GM18517 (cell line): ENCODE measurements around the gene ADARB2.
"Not testable (repeated sequence)": the region's sequence is repeated elsewhere in the genome, so short reads cannot be mapped to it uniquely, and the experiment has no call there.

Source experiments
- ATAC-seq: cut with Tn5 transposase; IDR thresholded peaks from one replicate; pipeline ENCODE4 v1.9.1; 2021; ENCODE audit warnings: mild to moderate bottlenecking, moderate library complexity; ENCODE audit not compliant: unreplicated experiment

ADARB2 gene

DNA sequence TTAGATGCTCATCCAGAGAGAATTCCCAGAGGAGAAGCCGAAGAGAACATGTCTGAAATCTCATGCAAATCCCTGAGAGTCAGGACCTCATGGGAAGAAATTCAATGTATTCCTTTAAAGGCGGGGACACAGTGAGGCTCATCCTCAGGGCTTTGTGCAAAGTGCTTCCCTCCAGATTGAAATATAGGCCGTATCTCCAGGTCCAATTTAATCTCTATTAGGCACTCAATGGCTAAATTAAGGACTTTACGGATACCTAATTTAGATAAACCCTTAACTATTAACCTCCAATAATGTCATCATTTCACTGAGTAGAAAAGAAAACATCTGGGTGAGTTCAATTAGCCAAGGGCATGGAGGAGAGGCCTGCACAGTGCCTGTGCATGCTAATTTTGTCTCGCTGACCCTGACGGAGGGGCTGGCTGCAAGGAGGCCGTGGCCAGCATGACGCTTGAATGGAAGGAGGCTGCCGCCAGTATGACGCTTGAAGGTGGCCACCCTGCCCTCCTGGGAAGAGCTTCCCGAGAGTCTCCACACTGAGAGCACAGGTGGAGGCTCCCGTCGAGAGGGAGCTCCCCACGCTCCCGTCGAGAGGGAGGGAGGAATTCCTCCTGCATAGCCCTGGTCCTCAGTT, 287.6 kb downstream of the ADARB2 start:
- no peak for ATAC-seq

DNA sequence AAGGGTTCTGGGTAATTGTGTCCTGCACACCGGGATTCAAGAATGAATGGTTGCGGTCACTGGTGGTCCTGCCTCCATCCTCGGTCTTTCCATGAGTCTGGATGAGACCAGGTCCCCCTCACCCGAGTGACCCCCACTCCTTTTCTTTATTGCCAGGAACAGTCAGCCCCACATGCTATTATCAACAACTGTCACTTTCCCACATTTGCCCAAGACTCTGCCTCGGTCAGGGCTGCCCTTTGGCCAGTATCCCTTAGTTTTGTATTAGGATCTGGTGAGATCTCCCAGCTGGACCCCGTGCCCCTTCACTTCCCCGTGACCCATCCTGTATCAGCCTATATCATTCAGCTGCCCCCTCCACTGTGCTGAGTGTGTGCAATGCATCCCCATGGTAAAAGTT, 288.3 kb downstream of the ADARB2 start:
- no peak for ATAC-seq

DNA sequence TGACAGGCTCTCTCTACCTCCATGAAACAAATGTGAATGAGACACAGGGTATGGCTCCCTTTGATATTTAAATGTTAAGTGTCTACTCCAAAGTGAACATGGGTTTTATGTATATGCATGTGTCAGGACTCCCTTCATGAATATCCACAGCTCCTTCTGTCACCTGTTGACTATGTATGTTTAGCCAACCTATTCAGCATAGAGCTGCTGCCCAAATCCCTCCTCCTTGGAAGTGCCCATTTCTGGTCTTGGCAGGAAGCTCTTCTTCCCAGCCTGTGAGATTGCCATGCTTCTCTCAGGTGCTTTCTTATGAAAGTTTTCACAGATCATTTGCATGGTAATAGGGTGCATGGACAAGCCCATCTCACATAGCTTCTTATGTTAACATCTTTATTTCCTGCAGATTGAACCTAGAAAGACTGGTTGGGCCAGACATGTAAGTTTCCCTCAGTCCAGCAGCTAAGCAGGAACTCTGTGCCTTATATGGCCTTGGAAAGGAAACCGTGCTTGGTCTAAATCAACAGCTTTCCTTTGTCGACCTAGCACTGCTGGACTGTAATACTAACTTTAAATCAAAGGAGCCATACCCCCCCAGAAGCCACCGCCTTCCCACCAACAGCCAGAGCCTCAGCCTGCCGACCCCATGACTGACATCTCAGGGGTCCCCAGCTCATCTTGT, 288.9 kb downstream of the ADARB2 start:
- ATAC-seq, result no peak

DNA sequence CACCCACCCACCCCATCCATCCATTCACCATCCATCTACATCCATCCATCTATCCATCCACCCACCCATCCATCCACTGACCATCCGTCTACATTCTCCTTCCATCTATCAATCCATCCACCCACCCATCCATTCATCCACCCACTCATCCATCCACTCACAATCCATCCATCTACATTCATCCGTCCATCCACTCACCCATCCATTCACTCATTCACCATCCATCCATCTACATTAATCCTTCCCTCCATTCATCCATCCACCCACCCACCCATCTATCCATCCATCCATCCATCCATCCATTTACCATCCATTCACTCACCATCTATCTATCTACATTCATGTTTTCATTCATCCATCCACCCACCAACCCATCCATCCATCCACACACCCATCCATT, 292.5 kb downstream of the ADARB2 start:
- ATAC-seq, result no peak

DNA sequence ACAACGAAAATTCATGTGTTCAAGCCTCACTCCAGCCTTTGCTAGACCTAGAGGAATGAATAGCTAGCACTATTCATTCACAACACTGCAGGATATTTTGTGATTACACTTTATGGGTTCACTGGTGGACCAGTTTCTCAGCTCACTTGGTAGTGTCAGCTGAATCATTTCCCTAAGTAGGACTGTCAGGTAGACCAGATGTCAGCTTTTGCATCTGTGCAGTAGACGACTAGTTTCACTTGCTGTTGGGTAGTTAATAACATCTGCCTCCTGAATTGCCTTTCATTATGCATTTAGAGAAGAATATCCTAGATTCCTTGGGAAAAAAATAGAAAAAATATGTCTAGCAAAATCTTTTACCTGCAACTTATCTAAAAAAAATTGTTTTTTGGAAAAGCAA, 296.4 kb downstream of the ADARB2 start:
- ATAC-seq, result no peak

DNA sequence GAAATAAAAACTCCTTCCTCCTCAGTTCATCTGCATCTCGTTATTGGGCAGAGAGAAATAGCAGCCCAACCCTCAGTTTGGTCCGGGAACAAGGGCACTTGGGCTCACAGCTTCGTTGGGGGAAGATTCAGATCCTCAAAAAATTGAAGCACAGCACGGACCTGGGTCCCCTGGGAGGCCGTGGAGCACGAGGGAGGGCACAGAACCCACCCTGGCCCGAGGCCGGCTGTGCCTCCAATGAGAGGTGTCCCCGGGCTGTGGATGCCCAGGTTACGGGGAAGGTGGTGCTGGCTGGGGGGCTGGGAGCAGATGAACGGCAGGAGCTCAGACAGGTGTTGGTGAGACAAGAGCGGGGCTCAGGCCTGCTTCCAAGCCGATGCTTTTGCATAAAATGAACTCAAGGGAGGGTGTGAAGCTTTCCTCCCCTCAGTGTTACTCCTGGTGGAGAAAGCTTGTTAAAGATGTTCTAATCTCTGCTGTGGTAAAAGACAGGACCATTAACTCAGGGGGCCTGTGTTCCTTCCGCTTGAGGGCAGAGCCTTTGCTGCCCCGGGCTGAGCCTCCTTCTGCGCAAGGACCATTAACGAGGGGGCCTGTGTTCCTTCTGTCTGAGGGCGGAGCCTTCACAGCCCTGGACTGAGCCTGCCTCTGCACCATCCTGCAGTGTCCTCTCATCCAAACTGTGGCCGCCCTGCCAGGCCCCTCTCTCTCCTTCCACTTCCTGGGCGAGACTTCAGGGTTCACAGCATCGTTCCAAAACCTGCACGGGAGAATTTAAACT, 302.2 kb downstream of the ADARB2 start:
- no peak for ATAC-seq

DNA sequence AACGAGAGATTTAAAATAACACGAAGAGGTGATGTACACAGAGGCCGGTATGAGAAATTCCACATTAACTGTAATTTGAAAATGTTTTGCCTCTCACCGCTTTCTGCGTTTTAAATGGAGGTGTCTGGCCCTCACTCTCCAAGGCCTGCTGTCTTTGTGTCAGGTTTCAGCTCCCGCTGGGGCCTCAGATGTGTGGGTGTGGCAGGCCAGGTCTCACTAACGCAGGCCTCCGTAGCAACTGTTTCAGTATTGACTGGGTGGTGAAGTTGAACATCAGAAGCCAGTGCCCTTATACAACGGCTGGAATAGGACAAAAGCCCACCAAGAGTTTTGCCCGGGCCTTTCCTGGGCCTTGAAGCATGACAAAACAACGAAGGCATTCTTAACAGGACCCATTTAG, 303.1 kb downstream of the ADARB2 start:
- no peak for ATAC-seq

DNA sequence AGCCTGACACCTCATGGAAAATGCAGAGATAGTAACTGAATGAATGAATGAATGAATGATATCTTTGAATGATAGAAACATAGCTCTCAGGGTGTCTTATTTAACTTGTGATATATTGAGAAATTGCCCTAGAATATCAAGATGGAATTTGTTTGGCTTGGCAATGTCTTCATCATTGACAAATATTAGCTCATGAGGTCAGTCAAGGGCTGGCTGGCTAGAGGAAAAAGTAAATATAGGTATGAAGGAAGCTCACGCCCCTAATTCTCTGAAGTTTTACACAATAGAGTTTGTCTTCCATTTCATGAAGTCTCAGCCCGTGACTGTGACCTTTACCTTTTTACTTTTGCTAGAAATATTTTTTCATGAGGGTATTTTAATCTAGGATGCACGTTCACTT, 305.2 kb downstream of the ADARB2 start:
- no peak for ATAC-seq

DNA sequence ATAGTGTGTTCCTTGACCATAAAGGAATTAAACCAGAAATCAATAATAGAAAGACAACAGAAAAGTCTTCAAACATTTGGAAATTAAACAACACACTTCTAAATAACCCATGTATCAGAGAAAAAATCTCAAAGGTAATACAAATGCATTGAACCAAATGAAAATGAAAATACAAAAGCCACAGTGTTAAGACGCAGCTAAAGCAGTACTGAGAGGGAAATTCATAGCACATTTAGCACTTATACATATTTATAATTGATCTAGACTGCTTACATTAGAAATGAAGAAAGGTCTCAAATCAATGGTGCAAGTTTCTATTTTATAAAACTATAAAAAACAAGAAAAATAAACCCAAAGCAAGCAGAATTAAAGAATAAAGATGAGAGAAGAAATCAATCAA, 306.1 kb downstream of the ADARB2 start:
- ATAC-seq, result no peak

DNA sequence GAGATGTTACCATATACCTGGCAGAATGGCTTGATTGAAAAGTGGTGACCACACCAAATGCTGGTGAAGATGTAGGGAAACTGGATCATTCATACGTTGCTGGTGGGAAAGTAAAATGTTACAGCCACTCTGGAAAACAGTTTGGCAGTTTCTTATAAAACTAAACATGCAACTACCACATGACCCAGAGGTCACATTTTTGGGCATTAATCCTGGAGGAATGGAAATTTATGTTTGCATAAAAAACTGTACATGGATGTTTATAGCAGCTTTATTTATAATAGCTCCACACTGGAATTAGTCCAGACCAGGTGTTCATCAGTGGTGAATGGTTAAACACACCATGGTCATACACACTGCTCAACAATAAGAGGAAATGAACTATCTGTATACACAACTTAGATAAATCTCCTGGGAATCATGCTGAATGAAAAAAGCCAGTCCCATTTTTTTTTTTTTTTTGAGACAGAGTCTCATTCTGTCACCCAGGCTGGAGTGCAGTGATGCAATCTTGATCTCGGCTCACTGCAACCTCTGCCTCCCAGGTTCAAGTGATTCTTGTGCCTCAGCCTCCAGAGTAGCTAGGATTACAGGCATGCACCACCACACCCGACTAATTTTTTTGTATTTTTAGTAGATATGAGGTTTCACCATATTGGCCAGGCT, 309.7 kb downstream of the ADARB2 start:
- not testable (repeated sequence) for ATAC-seq

DNA sequence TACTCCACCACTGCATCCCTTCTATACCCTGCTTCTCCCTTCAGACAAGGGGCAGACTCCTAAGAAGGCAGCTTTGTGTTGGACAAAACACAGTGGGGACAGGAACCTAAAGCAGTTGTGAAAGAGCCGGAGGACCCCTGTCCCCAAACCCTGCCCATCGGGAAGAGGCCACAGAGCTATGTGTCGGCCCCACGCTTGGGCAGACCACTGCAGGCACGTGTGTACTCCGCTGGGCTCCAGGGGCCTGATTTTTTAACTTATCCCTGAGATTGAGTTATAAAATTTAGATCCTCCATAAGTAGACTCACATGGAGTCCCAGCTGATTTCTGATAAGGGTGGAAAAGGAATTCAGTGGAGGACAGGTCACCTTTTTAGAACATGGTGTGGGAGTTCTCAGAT, 310.5 kb downstream of the ADARB2 start:
- no peak for ATAC-seq

DNA sequence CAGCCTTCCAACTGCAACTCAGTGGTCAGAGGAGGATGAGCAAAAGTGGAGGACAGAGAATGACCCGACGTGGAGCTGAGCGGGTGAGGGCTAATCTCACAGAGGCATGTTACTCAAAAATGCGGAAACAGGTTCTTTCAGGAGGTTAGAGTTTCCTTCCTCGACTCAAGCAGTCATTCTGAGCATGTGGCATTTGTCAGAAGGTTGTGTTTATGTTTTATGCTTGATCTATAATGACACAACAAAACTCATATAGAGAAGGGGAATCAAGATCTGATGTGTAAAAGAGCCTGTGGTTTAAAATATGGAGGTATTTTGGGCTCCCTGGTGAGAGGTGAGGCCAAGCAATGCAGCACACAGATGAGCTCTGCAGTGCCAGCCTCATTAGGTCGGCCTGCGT, 311.4 kb downstream of the ADARB2 start:
- ATAC-seq, result no peak

DNA sequence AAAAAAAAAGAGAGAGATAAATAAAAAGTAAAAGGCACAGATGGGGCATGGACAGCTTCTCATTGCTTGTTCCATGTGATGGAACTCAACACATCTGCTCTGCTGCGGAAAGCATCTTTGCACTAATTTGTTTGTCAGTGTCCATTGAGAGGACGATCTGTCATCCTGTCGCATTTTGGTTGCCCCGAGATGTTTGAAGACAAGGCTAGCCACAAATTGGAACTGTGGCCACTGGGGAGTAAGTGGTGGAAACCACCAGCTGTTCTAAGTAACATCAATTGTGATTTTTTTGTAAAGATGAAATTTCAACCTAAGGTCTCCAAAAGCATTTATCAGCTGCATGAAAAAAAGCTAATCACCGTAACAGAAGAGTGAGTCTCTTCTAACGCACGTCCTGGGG, 312.7 kb downstream of the ADARB2 start:
- no peak for ATAC-seq

DNA sequence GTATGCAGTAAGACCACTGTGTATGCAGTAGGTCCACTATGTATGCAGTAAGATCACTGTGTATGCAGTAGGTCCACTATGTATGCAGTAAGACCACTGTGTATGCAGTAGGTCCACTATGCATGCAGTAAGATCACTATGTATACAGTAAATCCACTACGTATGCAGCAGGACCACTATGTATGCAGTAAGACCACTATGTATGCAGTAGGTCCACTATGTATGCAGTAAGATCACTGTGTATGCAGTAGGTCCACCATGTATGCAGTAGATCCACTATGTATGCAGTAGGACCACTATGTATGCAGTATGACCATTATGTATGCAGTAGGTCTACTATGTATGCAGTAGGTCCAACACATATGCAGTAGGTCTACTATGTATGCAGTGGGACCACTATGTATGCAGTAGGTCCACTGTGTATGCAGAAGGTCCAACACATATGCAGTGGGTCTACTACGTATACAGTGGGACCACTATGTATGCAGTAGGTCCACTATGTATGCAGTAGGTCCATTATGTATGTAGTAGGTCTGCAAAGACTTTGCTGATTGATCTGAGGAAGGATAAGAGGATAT, 313.6 kb downstream of the ADARB2 start:
- ATAC-seq, result no peak

DNA sequence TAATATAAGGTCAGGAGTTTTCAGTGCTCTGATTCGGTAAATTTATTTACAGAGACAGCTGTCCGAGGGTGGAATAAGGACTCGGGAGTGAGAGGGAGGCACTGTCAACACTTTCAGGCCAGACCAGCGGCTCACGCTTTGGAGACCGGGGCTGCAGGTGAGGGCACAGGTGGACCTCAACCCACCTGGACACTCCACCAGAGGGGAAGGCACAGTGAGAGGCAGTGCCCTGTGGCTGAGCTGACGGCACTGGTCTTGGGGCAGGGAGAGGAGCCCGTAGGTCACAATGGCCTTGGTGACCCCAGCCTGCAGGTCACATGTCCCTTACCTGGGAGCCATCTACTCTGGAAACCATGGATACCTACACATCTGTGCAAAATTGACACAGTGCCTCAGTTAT, 315.1 kb downstream of the ADARB2 start:
- ATAC-seq, result no peak

DNA sequence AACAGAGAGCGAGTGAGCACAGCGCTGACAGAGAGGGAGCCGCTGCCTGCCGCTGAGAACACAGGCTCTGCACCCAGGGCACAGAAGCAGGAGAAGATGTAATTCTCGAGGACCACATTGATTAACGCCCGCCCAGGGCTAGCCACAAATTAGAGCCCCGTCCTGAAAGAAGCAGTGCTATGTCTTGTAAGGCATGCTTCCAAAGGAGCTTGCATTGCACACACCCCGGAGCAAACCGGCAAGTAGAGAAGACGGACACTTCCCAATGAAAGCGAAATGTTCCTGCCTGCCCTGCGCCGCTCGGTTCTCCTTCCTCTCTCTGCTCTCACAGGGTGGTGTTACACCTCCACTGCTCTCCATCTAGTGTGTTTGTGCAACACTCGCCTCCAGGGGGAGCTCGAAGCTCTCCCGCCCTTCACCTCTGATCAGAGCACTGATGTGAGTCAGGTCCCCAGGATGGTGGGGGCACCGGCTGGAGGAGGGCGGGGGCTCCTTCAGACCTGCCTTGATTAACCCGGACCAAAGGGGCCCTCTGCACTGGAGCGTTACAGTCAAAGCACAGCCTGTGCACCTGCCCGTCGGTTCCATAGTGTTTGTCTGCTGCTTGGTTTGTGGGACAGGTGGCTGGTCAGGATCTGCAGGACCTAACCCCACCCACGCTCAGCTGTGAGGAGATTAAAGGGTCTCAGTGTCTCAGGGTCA, 316.5 kb downstream of the ADARB2 start:
- ATAC-seq, result peak; percentile 92

DNA sequence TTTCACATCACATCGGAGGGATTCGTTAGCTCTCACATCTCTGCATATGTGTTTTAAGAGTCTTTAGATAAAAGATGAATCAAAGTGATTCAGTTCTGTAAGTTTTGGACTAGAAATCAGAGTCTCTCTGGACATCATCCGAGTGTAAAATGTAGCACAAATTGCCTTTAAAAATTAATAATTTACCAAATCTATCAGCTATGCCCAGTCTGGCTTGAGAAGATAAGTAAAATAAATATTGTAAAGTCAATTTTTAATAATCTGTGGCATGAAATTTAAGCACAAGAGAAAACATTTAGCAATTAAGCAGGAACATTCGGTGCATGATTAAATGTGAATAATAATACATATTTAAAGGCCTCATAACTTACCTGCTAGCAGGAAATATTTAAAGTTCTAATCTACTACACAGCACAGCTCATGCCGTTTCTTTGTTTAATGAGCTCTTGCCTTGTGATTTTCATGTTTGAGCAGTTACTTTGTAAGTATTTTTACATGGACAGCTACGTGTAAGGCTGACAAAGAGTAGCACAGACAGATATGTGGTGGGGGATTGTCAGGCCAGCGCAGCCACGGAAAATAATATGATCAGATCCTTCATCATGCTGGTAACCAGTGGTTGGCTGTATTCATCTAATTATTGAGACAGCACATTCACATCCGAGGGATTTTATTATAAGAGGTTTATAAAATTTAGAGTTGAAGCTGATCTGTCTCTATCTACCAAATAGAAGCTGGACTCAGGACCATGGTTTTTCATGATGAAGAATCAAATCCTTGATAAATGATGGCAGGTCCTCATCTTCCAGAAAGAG, 317.3 kb downstream of the ADARB2 start:
- ATAC-seq, result no peak

DNA sequence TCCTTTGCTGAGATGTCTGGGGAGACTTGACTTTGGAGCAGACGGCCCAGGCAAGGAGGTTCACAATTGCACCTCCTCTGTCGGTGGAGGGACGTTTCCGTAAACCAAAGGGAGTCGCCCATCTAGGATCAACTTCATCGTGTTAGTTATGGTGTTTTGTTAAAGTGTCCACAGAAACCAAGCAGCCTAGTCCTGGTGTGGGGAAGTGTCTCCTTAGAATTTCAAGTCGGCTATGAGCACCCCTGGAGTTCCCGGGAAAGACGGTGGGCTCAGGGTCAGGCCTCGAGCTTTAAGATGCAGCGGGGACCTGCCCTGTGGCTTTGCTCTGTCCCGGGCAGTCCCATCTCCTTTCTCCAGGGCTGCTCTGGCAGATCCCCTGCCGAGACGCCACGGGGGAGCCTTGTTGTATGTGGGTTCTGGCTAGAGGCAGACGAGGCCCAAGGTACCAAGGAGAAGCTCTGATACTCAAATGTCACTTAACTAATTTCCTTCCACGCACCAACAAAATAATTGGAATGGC, 319.2 kb downstream of the ADARB2 start:
- ATAC-seq, result no peak

DNA sequence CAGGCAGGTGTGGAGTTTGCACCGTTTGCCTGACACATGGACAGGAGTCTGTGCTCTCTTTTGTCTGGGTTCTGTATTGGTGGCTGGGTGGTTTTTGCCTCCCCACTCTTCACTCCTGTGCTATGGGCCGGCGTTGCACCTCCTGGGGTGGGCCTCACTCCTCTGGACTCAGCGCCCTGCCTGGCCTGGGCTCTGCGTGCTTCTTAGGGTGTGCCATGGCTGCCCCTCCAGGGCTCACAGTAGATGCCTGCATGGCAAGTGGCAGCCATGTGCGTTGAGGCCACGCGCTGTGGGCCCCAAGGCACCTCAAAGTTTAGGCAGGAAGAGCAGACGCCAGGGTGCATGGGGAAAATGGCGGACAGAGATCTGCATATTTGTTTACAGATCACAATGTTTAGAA, 319.8 kb downstream of the ADARB2 start:
- no peak for ATAC-seq
